GM12801 (cell line): ENCODE measurements around the gene CDH6.

ENCODE experiments used
- TF ChIP-seq, protein P1 (sequence below): IDR thresholded peaks from one replicate; pipeline ENCODE4 v1.5.1; 2011; ENCODE audit warnings: control low read depth; ENCODE audit not compliant: insufficient read length; ENCODE audit errors: extremely low read depth

Gene CDH6

DNA sequence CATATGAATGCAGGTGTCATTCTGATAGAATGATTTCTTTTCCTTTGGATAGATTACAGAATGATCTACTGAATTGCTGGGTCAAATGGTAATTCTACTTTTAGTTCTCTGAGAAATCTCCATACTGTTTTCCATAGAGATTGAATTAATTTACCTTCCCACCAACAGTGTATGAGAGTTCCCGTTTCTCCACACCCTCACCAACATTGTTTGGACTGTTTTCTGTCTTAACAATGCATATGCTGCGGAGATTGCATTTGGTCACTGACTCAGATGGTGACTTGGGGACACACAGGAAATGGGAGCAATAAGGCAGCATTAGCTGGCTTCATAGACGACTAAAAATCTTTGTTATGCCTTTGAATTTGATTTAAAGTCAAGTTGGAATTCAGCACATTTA lies 95.9 kb downstream of the CDH6 start:
- TF ChIP-seq, protein P1, sequence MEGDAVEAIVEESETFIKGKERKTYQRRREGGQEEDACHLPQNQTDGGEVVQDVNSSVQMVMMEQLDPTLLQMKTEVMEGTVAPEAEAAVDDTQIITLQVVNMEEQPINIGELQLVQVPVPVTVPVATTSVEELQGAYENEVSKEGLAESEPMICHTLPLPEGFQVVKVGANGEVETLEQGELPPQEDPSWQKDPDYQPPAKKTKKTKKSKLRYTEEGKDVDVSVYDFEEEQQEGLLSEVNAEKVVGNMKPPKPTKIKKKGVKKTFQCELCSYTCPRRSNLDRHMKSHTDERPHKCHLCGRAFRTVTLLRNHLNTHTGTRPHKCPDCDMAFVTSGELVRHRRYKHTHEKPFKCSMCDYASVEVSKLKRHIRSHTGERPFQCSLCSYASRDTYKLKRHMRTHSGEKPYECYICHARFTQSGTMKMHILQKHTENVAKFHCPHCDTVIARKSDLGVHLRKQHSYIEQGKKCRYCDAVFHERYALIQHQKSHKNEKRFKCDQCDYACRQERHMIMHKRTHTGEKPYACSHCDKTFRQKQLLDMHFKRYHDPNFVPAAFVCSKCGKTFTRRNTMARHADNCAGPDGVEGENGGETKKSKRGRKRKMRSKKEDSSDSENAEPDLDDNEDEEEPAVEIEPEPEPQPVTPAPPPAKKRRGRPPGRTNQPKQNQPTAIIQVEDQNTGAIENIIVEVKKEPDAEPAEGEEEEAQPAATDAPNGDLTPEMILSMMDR = no peak

DNA sequence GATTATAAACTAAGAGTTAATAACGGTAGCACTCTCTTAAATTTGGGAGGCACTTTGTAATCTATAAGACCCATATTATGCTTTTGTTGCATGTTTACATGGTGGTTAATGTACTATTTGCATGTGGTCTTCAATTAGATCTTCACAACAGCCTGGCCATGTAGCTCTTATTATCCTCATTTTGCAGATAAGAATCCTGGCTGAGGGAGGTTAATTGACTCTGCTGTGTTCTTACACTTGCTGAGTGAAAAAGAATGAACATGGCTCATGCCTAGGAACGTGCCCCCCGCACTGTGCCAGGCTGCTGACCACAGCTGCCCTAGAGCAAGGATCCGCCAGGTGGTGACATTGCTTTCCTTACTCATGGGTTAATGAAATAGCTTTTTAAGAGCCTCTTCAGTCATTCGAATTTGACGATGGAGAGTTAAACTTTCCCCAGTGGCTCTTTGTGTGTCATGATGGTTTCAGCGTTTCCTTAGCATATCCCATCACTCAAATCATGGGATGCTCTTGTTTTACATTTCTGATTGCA lies 97.9 kb downstream of the CDH6 start:
- TF ChIP-seq, protein P1 = no peak

DNA sequence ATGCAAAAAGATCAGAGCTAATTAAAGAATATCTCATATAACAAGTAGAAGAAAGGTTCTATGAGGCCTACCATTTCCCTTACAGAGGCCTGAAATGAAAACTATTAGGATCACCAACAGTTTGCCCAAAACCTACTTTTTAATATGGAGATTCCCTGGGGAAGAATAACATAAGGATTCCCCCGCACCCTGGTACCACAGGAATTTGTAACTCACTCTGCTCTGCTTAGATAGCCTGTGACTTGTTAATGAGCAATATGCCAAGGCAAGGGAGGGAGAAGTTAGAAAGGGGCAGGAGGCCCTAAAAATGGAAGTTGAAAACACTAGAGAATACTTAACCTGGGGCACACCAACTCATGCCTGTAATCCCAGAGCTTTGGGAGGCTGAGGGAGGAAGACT lies 107.0 kb downstream of the CDH6 start:
- TF ChIP-seq, protein P1 = no peak

DNA sequence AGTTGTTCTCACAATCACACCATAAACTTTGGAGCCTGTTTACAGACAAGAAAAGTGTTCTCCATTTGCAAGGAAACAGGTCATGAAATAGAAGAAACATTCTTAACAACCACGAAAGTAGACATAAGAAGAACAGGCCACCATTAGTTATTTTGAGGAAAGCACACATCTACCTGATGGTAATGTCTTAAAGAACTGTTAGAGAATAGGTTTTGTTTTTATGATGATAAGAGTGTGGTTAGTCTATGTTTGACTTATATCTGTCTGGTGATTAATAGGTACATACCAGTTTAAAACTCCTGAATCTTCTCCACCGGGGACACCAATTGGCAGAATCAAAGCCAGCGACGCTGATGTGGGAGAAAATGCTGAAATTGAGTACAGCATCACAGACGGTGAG lies 108.3 kb downstream of the CDH6 start:
- TF ChIP-seq, protein P1 = no peak

DNA sequence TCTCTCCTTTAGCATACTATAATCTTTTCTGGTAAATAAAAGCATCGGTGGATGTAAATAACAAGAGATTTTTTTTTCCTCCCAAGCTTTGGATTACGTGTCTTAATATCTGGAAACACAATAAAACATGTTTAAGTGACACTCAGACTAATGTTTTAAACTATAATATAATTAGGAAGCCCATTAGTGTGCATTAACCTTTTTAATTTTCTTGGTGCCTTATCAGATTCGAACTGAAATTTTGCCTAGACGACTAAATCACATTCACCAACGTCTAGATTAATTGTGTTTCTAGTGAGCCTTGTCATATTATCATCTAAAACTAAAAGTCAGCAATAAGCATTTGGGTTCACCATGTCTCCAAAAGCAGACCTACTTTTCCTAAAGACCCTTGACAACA lies 110.2 kb downstream of the CDH6 start:
- TF ChIP-seq, protein P1 = no peak

DNA sequence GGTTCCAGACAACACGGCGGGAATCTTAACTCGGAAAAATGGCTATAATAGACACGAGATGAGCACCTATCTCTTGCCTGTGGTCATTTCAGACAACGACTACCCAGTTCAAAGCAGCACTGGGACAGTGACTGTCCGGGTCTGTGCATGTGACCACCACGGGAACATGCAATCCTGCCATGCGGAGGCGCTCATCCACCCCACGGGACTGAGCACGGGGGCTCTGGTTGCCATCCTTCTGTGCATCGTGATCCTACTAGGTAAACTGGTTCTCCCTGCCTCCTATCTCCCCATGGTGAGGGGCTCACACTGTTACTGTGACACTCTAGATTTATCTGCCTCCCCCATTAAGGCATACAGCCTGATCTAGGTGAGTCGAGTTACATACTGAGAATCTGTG lies 124.2 kb downstream of the CDH6 start:
- TF ChIP-seq, protein P1 = no peak

DNA sequence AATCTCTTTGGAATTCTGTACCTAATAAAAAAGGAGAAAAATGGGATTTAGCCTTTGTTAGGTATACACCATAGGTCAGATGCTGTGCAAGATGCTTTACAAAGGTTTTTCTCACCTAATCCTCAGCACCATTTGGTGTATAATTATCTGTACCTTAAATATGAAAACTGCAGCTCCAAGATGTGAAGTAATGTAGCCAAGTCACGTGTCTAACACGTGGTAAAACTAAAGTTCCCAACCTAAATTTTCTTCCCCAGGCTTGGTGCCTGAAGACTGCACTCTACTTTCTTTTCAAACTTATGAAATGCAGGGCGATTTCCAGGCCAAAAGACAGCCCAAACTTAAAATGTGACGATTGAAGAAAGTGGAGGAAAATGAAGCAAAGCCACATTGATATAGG lies 125.8 kb downstream of the CDH6 start:
- TF ChIP-seq, protein P1 = no peak

DNA sequence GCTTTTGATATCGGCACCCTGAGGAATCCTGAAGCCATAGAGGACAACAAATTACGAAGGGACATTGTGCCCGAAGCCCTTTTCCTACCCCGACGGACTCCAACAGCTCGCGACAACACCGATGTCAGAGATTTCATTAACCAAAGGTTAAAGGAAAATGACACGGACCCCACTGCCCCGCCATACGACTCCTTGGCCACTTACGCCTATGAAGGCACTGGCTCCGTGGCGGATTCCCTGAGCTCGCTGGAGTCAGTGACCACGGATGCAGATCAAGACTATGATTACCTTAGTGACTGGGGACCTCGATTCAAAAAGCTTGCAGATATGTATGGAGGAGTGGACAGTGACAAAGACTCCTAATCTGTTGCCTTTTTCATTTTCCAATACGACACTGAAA lies 129.5 kb downstream of the CDH6 start:
- TF ChIP-seq, protein P1 = no peak
